PC-3 (cell line): Measurements from ENCODE around the gene ZCCHC24. TPM values are rescaled to one million over a fixed set of nuclear protein-coding genes. Genes with fewer than 3 reads are reported as not detected.

Source experiments
- ATAC-seq: fragments of 200-7000 bp; cut with Tn5 transposase; 2 replicates; pipeline ENCODE4 v1.9.1; 2020; ENCODE audit warnings: mild to moderate bottlenecking, moderate library complexity
- BruUV-seq: library from RNA; stranded (reverse); fragments of 400-500 nt; replicated peaks from 2 replicates; lab custom pipeline; 2021; lab: Mats Ljungman, UMichigan
- CTCF ChIA-PET: fragments of 300-600 bp; sonication (Branson Sonifier 250); formaldehyde crosslinking; loops from one replicate; lab custom pipeline; 2022; ENCODE audit warnings: antibody characterized with exemption; lab: Charles Lee
- POLR2A ChIA-PET: fragments of 300-600 bp; sonication (Branson Sonifier 250); formaldehyde crosslinking; loops from one replicate; lab custom pipeline; 2022; ENCODE audit warnings: antibody characterized with exemption; ENCODE audit not compliant: unreplicated experiment; lab: Charles Lee
- DNase-seq: peaks from one replicate; pipeline ENCODE4 v3.0.0-alpha.2; 2015
- H2AFZ ChIP-seq: fragments of 300-600 bp; sonication (generic); 2 replicates; pipeline ENCODE4 v1.6.0; 2016; ENCODE audit warnings: antibody characterized with exemption, low read length
- H3F3A ChIP-seq: fragments of 300-600 bp; sonication (generic); one replicate; pipeline ENCODE4 v1.6.0; 2017; ENCODE audit warnings: antibody characterized with exemption, low read length, control low read depth, mild to moderate bottlenecking; ENCODE audit not compliant: unreplicated experiment
- H3K27ac ChIP-seq: fragments of 300-600 bp; sonication (generic); 2 replicates; pipeline ENCODE4 v1.5.1; 2016; ENCODE audit warnings: mild to moderate bottlenecking, low read length
- H3K27me3 ChIP-seq: fragments of 300-600 bp; sonication (generic); 2 replicates; pipeline ENCODE4 v1.6.1; 2016; ENCODE audit warnings: low read length, mixed read lengths
- H3K36me3 ChIP-seq: fragments of 300-600 bp; sonication (generic); 2 replicates; pipeline ENCODE4 v1.6.1; 2016; ENCODE audit warnings: low read depth, mixed run types, low read length, mixed read lengths
- H3K4me1 ChIP-seq: fragments of 300-600 bp; sonication (generic); 2 replicates; pipeline ENCODE4 v1.5.1; 2016; ENCODE audit warnings: low read length; ENCODE audit not compliant: insufficient read depth
- H3K4me2 ChIP-seq: fragments of 300-600 bp; sonication (generic); 2 replicates; pipeline ENCODE4 v1.6.0; 2016; ENCODE audit warnings: low read length
- H3K4me3 ChIP-seq: fragments of 300-600 bp; sonication (generic); 2 replicates; pipeline ENCODE4 v1.5.1; 2016; ENCODE audit warnings: mild to moderate bottlenecking, low read length, mixed read lengths
- H3K79me2 ChIP-seq: fragments of 300-600 bp; sonication (generic); 2 replicates; pipeline ENCODE4 v1.6.1; 2017; ENCODE audit warnings: low read length, mixed read lengths
- H3K9ac ChIP-seq: fragments of 300-600 bp; sonication (generic); 2 replicates; pipeline ENCODE4 v1.6.0; 2016; ENCODE audit warnings: mild to moderate bottlenecking, low read length
- H3K9me2 ChIP-seq: fragments of 300-600 bp; sonication (generic); replicated peaks from 2 replicates; pipeline ENCODE4 v1.6.1; 2016; ENCODE audit warnings: mixed run types, low read length, mixed read lengths
- H3K9me3 ChIP-seq: fragments of 300-600 bp; sonication (generic); 2 replicates; pipeline ENCODE4 v1.6.1; 2016; ENCODE audit warnings: low read length, mixed read lengths
- H4K20me1 ChIP-seq: fragments of 300-600 bp; sonication (generic); 2 replicates; pipeline ENCODE4 v1.6.1; 2016; ENCODE audit warnings: low read length, mixed read lengths
- EZH2 ChIP-seq: fragments of 300-600 bp; sonication (generic); IDR thresholded peaks from one replicate; pipeline ENCODE4 v1.6.1; 2017; ENCODE audit warnings: antibody characterized with exemption, mild to moderate bottlenecking, low read length; ENCODE audit not compliant: unreplicated experiment
- EZH2phosphoT487 ChIP-seq: fragments of 300-600 bp; sonication (generic); IDR thresholded peaks from 2 replicates; pipeline ENCODE4 v1.6.1; 2018; ENCODE audit warnings: mild to moderate bottlenecking, antibody characterized with exemption, low read length, borderline replicate concordance
- intact Hi-C: fragments of 100-400 bp; cut with micrococcal nuclease; formaldehyde crosslinking; loops from 2 replicates; pipeline ENCODE4 v1.9.0; 2023
- total RNA-seq: library from RNA; depleted of rRNA; stranded (reverse); fragments of >200 nt; gene quantifications from 2 replicates; pipeline ENCODE4 v1.2.3, GENCODE V29; 2014
- TF ChIP-seq, protein P1 (sequence below): fragments of 300-600 bp; sonication (generic); conservative IDR thresholded peaks from 2 replicates; pipeline ENCODE4 v1.5.1; 2017; ENCODE audit warnings: antibody characterized with exemption, low read depth, mild to moderate bottlenecking, low read length

The ZCCHC24 gene
- total RNA-seq, 1 experiment from 2014 or later: 32.9 TPM

DNA sequence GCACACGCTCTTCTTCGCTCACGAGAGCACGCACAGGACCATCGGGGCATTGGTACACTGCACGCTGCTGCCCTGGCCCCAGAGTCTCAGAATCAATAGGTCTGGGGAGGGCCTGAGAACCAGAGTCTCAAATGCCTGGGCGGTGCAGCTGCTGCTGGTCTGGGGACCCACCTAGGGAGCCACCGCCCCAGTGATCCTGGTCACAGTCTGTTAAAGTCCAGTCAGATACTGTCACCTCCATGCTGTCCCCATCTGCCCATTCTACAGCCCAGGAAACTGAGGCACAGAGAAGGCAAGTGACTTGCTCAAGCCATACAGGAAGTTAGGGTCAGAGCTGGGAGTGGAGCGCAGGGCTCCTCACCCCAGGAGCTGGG is 38.0 kb downstream of the ZCCHC24 start:
- H3K9me2 ChIP-seq: no peaks in the 10 kb centered on the region
- H3K36me3 ChIP-seq: no peaks in the 10 kb centered on the region; the same call in 1 of the 2 replicates
- no peaks in the 10 kb centered on the region for H3K9me3 ChIP-seq
- H3K4me2 ChIP-seq: no peak overlapping the region
- no peaks in the 10 kb centered on the region for H3K27me3 ChIP-seq
- ATAC-seq: no peak
- DNase-seq: no peak
- intact Hi-C loops: no loop called here
- H3K27ac ChIP-seq: no peak overlapping the region
- ChIA-PET CTCF (no interaction called here), POLR2A (interaction anchor here (0.6 kb wide), 1 partner anchor 38 kb away, joined by 4 read pairs; the partner anchor contains the start of gene ZCCHC24)
- H3K4me3 ChIP-seq: no peak overlapping the region
- no peaks in the 10 kb centered on the region for H3F3A ChIP-seq
- peaks cover 28% of the 10 kb centered on the region for H3K4me1 ChIP-seq
- H3K79me2 ChIP-seq: no peaks in the 10 kb centered on the region
- TF ChIP-seq EZH2: no peak
- H4K20me1 ChIP-seq: no peaks in the 10 kb centered on the region
- no peak overlapping the region for H3K9ac ChIP-seq
- BruUV-seq: no TSS peak
- H2AFZ ChIP-seq: no peak overlapping the region

DNA sequence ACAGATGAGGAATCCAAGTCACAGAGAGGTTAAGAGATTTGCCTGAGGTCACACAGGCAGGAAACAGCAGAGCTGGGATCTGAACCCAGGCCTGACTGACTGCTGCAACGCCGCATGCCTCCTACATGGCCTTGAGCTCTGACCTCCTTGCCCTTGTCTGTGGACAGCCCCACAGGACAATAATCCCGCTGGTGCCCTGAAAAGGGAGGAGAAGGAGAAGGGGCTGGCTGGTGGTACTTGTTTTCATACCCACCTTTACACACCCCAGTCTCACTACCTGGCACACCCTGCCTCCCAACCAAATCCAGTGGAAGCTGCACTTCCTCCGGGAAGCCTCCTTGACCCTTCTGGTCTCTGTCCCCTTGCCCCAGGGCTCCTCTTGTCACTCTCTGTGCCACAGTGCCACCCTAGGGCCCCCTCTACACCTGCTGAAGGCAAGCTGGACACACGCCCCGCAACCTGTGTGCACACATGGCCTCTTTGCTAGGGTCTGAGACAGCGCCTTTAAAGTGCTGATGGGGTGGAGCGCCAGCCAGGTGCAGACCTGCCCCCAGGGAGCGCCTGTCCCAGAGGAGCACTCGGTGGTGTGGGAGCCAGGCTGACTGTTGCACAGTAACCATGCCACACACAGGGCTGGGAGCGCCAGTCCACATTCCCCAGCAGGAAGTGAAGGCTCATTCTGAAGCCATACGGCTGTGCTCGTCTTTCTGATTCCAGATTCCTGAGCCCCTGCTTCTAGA is 38.6 kb downstream of the ZCCHC24 start:
- intact Hi-C loops: no loop called here
- H3K9me3 ChIP-seq: no peaks in the 10 kb centered on the region
- H3K4me3 ChIP-seq: no peak overlapping the region
- ChIA-PET POLR2A (no interaction called here), CTCF (no interaction called here)
- no peaks in the 10 kb centered on the region for H3K27me3 ChIP-seq
- H3K9ac ChIP-seq: no peak overlapping the region
- no peak for ATAC-seq
- H3F3A ChIP-seq: no peaks in the 10 kb centered on the region
- no peak overlapping the region for H2AFZ ChIP-seq
- H3K4me1 ChIP-seq: peaks cover 28% of the 10 kb centered on the region
- H3K79me2 ChIP-seq: no peaks in the 10 kb centered on the region
- no TSS peak for BruUV-seq
- H3K4me2 ChIP-seq: no peak overlapping the region
- H4K20me1 ChIP-seq: no peaks in the 10 kb centered on the region
- no peak for DNase-seq
- H3K27ac ChIP-seq: no peak overlapping the region
- H3K9me2 ChIP-seq: no peaks in the 10 kb centered on the region
- H3K36me3 ChIP-seq: no peaks in the 10 kb centered on the region; the same call in 1 of the 2 replicates
- TF ChIP-seq EZH2phosphoT487: no peak
- TF ChIP-seq, protein P1, sequence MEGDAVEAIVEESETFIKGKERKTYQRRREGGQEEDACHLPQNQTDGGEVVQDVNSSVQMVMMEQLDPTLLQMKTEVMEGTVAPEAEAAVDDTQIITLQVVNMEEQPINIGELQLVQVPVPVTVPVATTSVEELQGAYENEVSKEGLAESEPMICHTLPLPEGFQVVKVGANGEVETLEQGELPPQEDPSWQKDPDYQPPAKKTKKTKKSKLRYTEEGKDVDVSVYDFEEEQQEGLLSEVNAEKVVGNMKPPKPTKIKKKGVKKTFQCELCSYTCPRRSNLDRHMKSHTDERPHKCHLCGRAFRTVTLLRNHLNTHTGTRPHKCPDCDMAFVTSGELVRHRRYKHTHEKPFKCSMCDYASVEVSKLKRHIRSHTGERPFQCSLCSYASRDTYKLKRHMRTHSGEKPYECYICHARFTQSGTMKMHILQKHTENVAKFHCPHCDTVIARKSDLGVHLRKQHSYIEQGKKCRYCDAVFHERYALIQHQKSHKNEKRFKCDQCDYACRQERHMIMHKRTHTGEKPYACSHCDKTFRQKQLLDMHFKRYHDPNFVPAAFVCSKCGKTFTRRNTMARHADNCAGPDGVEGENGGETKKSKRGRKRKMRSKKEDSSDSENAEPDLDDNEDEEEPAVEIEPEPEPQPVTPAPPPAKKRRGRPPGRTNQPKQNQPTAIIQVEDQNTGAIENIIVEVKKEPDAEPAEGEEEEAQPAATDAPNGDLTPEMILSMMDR: no peak
- no peak for TF ChIP-seq EZH2

DNA sequence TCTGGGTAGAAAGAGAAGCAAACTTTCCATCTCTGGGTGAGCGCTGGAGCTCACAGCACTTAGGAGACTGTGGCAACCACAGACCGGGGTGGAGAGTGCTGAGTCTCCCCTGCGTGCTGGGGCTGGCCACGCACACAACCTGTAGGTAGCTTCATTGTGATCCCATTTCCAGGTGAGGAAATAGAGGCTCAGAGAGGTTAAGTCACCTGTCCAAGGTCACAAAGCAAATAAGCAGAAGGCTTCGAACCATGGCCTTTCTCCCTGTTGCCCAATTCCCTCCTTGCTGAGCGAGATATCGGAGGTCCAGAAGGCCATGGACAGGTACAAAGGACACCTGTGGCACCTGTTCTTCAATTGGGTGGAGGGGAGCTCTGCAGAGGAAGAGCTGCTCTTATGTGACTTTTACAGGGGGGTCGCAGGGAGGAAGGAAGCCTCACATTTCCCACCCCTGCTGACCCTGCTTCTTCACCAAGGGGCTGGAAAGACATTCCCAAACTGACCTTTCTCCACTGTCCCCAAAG is 39.4 kb downstream of the ZCCHC24 start:
- POLR2A ChIA-PET: interaction anchor here (0.6 kb wide), 1 partner anchor 19 kb away, joined by 3 read pairs; no protein-coding TSS in a partner anchor
- Histone ChIP-seq H4K20me1 (no peaks in the 10 kb centered on the region), H3K79me2 (no peaks in the 10 kb centered on the region), H3F3A (no peaks in the 10 kb centered on the region), H3K9me2 (no peaks in the 10 kb centered on the region), H3K9me3 (no peaks in the 10 kb centered on the region), H3K36me3 (no peaks in the 10 kb centered on the region; the same call in 1 of the 2 replicates), H3K4me3 (no peak overlapping the region), H3K4me1 (peaks cover 28% of the 10 kb centered on the region), H3K27me3 (no peaks in the 10 kb centered on the region), H3K4me2 (no peak overlapping the region), H2AFZ (no peak overlapping the region), H3K27ac (no peak overlapping the region), H3K9ac (no peak overlapping the region)
- CTCF ChIA-PET: interaction anchor here (1.1 kb wide), 1 partner anchor 31 kb away, joined by 4 read pairs; no protein-coding TSS in a partner anchor
- TF ChIP-seq EZH2 (no peak), EZH2phosphoT487 (no peak)
- TF ChIP-seq, protein P1: no peak
- BruUV-seq: no TSS peak
- intact Hi-C loops: no loop called here
- DNase-seq (no peak), ATAC-seq (no peak)
